Subcutaneous adipose tissue (tissue), 4 donors: ENCODE data around the gene THAP7. TPM values are rescaled to one million over a fixed set of nuclear protein-coding genes. Genes with fewer than 3 reads are reported as not detected.

Source experiments
- total RNA-seq, 4 donors: library from RNA; depleted of rRNA; stranded (reverse); fragments of >200 nt; gene quantifications; one replicate each; pipeline ENCODE4 v1.1.0, GENCODE V29; 2016
- TF ChIP-seq, protein P1 (sequence below): fragments of 450-650 bp; IDR thresholded peaks from one replicate; pipeline ENCODE4 v1.5.1; 2016; ENCODE audit warnings: low read depth, mild to moderate bottlenecking, control low read depth, antibody characterized with exemption, moderate library complexity

The THAP7 gene
- total RNA-seq, 4 donors from 2014 or later, result 20.7 to 26.6 (median 23.5) TPM

DNA sequence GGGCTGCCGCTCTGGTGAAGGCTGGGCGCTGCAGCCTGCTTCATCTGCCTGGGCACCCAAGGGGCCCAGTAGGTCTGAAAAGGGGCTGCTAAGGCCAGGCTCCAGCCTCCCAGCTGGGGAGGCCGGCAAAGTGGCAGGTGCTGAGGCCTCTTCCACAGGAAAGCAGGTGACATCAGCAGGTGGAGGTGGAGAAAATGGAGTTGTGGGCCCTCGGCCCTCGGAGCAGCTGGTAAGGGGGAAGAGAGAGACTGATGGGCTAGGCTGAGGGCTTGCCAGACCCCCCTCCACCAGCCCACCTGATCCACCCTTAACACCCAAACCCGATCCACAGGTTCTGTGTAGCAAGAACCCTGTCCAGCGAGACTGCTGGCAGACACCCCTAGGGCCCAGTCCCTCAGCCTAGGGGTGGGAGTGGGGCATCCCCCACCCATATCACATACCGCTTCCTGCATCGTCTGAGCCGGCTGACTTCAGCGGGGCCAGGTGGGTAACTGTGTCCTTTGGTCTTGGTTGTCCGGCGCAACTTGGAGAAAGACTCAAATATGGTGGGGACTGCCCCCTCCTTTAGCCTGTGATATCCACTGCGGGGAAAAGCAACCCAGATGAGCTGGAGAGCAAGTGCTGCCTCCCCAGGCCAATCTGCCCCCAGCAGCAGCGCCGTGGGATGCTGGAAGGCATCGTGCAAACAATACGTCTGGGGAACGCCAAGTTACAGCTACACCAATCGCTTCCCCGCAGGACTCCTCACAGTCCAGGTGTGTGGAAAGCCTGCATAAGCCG lies 1.5 kb downstream of the THAP7 start:
- TF ChIP-seq, protein P1, sequence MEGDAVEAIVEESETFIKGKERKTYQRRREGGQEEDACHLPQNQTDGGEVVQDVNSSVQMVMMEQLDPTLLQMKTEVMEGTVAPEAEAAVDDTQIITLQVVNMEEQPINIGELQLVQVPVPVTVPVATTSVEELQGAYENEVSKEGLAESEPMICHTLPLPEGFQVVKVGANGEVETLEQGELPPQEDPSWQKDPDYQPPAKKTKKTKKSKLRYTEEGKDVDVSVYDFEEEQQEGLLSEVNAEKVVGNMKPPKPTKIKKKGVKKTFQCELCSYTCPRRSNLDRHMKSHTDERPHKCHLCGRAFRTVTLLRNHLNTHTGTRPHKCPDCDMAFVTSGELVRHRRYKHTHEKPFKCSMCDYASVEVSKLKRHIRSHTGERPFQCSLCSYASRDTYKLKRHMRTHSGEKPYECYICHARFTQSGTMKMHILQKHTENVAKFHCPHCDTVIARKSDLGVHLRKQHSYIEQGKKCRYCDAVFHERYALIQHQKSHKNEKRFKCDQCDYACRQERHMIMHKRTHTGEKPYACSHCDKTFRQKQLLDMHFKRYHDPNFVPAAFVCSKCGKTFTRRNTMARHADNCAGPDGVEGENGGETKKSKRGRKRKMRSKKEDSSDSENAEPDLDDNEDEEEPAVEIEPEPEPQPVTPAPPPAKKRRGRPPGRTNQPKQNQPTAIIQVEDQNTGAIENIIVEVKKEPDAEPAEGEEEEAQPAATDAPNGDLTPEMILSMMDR, result no peak

DNA sequence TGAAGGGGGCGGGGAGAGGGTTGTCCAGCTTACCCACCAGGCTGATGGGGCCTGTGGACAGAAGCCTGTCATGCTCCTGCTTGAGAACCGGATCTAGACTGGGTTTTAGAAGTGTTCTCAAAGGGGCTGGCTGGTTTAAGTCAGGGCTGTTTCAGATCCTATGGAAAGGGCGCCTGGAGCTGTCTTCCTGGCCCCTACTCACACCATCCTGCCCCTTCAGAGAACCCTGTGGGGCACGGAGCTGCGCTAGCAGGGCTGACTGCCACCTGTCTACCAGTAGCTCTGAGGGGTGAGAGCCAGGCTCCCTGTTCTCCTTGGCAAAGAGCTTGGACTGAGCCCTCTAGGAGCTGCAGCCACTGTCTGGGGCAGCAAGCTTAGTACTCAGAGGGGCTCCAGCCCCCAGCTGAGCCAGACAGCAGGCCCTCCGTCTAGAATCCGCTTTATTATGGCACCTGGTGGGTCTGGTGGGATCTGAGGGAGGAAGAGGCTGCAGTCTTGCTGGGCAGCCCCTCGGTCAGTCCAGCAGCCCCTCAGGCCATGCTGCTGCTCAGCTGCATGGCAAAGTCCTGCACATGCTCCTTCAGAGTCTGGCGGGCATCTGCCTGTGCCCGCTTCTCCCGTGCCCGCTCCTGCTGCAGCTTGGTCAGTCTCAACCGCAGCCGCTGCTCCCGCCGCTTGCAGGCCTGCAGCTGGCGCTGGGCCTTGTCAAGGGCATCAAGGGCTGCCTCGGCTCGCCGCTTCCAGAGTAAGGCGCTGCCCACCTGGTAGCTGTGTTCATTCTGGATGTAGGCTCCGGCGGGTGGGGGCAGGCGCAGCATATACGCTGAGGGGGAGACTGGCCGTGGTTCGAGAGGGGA lies 2.3 kb downstream of the THAP7 start:
- TF ChIP-seq, protein P1, result no peak

DNA sequence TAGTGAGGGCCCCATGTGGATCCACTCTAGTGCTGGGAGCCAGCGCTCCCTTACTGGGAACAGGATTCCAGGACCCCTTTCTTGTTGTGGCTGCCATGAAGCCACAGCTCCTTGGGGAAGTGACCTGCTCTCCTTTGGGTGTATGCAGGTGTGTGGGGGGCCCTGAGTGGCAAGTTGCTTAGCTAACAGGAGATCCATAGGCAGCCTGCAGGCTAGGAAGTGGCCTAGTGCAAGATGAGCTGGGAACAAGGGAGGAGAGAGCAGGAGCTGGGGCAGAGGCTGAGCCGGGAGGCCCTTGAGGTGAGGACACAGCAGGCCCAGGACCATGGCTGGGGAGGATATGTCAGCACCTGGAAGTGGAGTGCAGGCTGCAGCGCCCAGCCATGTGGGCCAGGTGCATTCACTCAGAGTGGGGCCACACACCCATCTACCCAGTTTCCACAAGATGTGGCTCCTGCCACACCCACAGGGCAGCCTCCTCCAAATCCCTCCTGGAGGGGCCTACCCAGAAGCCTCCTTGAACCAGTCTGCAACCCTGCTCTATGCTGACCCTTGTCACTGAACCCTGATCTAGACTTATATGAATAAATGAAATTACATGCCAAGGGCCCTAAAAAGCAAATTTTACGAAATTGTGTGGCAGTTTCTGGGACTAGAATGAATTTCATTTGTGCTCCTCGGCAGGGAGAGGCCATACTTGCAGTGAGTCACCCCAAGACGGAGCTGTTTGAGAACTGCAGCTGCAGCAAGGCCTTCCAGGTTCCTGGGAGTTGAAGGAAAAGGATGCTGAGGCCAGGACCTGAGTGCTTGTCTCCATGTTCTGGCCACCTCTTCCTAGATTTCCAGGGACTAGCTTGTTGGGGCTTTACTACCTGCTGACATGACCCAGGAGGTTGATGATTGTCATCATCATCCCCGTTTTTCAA lies 3.2 kb downstream of the THAP7 start:
- TF ChIP-seq, protein P1, result no peak

DNA sequence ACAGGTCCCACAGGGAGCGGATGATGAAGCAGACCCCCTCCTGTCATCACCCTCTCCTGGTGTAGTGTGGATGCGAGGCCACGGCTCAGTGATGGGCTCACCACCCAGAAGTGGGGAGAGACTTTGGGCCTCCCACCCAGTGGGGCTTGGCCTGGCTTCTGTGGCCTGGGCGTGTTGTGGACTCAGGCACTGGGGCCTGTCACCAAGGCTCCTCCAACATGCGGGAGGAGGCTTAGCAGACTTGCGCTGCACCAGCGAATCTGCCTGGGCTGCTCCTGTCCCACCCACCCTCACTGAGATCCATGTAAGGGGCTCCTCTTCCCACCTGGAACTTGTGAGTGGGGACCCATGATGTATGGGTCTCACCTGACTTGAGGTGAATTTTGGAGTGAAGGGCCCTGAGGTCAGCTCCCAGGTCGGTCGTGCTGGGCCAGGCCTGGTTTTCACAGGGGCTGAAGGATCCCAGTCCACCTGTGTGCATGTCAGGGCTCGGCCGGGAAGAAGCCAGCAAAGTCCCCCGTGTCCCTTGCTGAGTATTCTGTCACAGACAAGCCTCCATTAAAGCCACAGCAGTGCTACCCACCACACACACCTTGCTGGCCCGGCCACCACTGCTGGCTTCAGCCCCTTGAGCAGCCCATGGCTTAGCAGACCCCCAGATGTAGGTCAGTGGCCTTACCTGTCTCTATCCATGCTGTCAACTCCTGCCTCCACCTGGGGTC lies 4.2 kb downstream of the THAP7 start:
- TF ChIP-seq, protein P1, result no peak

DNA sequence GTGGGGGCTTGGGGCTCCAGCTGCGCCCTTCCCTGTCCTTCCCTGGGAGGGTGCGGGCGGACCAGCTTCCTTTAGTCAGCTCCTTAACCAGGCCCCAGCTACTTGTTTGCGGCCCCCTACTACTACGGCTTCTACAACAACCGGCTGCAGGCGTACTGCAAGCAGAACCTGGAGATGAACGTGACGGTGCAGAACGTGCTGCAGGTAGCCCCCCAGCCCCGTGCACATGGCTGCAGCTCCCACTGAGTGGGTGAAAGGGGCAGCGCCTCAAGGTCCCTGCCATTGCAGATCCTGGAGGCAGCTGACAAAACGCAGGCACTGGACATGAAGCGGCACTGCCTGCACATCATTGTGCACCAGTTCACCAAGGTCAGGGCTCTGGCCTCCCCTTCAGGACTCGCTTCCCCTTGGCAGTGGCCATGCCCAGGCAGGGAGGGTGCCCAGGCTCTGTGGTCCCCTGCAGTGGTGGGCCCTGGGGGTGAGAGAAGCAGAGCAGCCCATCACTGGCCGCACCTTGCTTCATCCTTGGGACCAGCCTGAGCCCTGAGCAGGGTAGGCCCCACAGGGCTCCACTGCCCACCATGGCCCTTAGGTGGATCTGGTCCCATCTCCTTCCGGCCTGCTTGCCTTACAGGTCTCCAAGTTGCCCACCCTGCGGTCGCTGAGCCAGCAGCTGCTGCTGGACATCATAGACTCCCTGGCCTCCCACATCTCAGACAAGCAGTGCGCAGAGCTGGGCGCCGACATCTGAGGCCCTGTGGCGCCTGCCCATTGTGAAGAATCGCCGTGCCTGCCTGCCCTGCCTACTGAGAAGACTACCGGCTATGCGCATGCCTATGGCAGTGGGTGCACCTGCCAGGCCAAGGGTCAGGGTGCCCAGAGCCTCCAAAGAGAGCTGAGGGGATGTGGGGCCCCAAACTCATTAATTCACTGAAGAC lies 5.1 kb downstream of the THAP7 start:
- TF ChIP-seq, protein P1, result no peak

DNA sequence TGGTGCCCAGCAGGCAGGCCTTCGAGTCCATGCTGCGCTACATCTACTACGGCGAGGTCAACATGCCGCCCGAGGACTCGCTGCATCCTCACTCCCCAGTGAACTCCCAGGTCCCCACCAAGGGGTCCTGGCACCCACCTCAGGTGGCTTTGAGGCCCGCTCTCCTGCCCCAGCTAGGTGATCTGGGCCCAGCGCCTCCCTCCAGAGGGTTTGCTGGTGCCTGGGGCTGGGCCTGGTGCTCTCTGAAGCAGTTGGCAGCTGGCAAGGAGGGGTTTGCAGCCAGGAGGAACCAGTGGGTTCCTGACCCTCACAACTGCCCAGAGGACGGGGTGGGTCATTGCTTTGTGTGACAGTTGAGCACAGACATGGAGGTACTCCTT lies 5.9 kb downstream of the THAP7 start:
- TF ChIP-seq, protein P1, result no peak
